Upper lobe of left lung (tissue), 6 donors: Measurements from ENCODE around the gene KDM5A. TPM values are rescaled to one million over a fixed set of nuclear protein-coding genes. Genes with fewer than 3 reads are reported as not detected.

Source experiments
- ATAC-seq, 2 donors: fragments of 200-7000 bp; cut with Tn5 transposase; one replicate each; pipeline ENCODE4 v1.9.1; 2022; ENCODE audit warnings: mild to moderate bottlenecking in 2 of 2, moderate library complexity in 2 of 2; ENCODE audit not compliant: low FRiP score in 2 of 2
- DNase-seq, 2 donors: peaks; one replicate each; pipeline ENCODE4 v3.0.0-alpha.2; 2019 to 2020
- H3K27ac ChIP-seq, 4 donors: fragments of 200-600 bp; sonication (generic); one replicate each; pipeline ENCODE4 v1.5.1; 2016 to 2019
- H3K27me3 ChIP-seq, 4 donors: fragments of 200-600 bp; sonication (generic); one replicate each; pipeline ENCODE4 v1.5.1; 2017 to 2019
- H3K36me3 ChIP-seq, 4 donors: fragments of 200-600 bp; sonication (generic); one replicate each; pipeline ENCODE4 v1.5.1; 2016 to 2019
- H3K4me1 ChIP-seq, 4 donors: fragments of 200-600 bp; sonication (generic); one replicate each; pipeline ENCODE4 v1.5.1; 2018 to 2019
- H3K4me3 ChIP-seq, 4 donors: fragments of 200-600 bp; sonication (generic); one replicate each; pipeline ENCODE4 v1.5.1; 2017 to 2019; ENCODE audit warnings: mild to moderate bottlenecking in 2 of 4, moderate library complexity in 1 of 4
- H3K9me3 ChIP-seq, 4 donors: fragments of 200-600 bp; sonication (generic); one replicate each; pipeline ENCODE4 v1.5.1; 2018 to 2019
- CTCF ChIP-seq, 6 experiments: fragments of 450-650 bp in 4 of 6; fragments of 200-600 bp in 2 of 6; sonication (generic) in 2 of 6; IDR thresholded peaks; one replicate each; pipeline ENCODE4 v1.5.1; 2016 to 2019; ENCODE audit warnings: antibody characterized with exemption in 6 of 6
- EP300 ChIP-seq, 4 donors: sonication (generic); formaldehyde crosslinking; IDR thresholded peaks; one replicate each; pipeline ENCODE4 v1.5.1; 2017; ENCODE audit warnings: antibody characterized with exemption in 4 of 4, control low read depth in 2 of 4
- POLR2A ChIP-seq, 4 donors: fragments of 450-650 bp; IDR thresholded peaks; one replicate each; pipeline ENCODE4 v1.5.1; 2016 to 2017; ENCODE audit warnings: antibody characterized with exemption in 4 of 4, mild to moderate bottlenecking in 2 of 4
- POLR2AphosphoS5 ChIP-seq, 2 donors: sonication (generic); formaldehyde crosslinking; IDR thresholded peaks; one replicate each; pipeline ENCODE4 v1.5.1; 2017; ENCODE audit warnings: antibody characterized with exemption in 2 of 2
- WGBS, 2 donors: methylation state at CpG; one replicate each; pipeline ENCODE4 v1.1.5; 2017 to 2018; 5-methylcytosine and 5-hydroxymethylcytosine counted together
- total RNA-seq, 6 donors: library from RNA; depleted of rRNA in 4 of 6; stranded (reverse); fragments of >200 nt in 4 of 6; gene quantifications; one replicate each; pipeline versions ENCODE4 v1.1.0 to v1.2.1, GENCODE V29; 2016 to 2021
- donor health status: DM: no; HTN: no; CAD: no; lungs with moderate emphysema.
- donor health status: DM: no; HTN: yes; CAD: no; lungs with severe emphysema.

The KDM5A gene
- total RNA-seq, 6 donors from 2014 or later, result 51.2 to 79.6 (median 60.1) TPM

- DNase-seq (no peak), ATAC-seq (no peak)
- peaks cover 0 to 11% (median 5%) of the 10 kb centered on the region in 4 donors for H3K9me3 ChIP-seq
- no peak for TF ChIP-seq POLR2A (IDR thresholded peaks at IDR 0.05)
- TF ChIP-seq POLR2AphosphoS5 (IDR thresholded peaks at IDR 0.05), result no peak
- no peak for TF ChIP-seq CTCF (IDR thresholded peaks at IDR 0.05)
- no peak for TF ChIP-seq EP300 (IDR thresholded peaks at IDR 0.05)
- no peaks in the 10 kb centered on the region for H3K36me3 ChIP-seq
- H3K27me3 ChIP-seq, result no peaks in the 10 kb centered on the region
- no peaks in the 10 kb centered on the region for H3K4me1 ChIP-seq
- 54 to 60% methylated on average over 14 of the region's 14 CpGs for WGBS, 2 donors
- no peak overlapping the region for H3K27ac ChIP-seq
- no peak overlapping the region for H3K4me3 ChIP-seq
Measured at GRCh38 chr12:230925-231671, 158.0 kb downstream of the KDM5A start.

Other genes starting within 250 kb of the KDM5A start
- 10 to 100 TPM in 1 of 6 donors, 1 to 10 TPM in 5; 2.4 to 11.2 (median 7.0) TPM for gene SLC6A12, start 175.2 kb downstream of the KDM5A start, total RNA-seq
- gene SLC6A13, start 126.5 kb downstream of the KDM5A start, total RNA-seq, result 1 to 10 TPM in 5 of 6 donors, not detected in 1; 1.6 to 2.3 (median 2.0) TPM
- gene CCDC77, start 12.3 kb upstream of the KDM5A start, total RNA-seq, result 10 to 100 TPM in 1 of 6 donors, 1 to 10 TPM in 5; 6.5 to 25.1 (median 7.6) TPM
- 10 to 100 TPM; 22.2 to 36.0 (median 26.9) TPM for gene B4GALNT3, start 70.6 kb upstream of the KDM5A start, total RNA-seq